ENCODE results near the gene ALB.

Gene ALB

GRCh38 chr4:73406548-73406875, 2.4 kb downstream of the ALB start:
- Histone ChIP-seq H3K9me3 (ENCODE audit: control insufficient read depth in 5 of 5, low read length in 5 of 5) (no peaks in the 10 kb centered on the region), H3K27ac (ENCODE audit: low read depth, low read length) (no peak overlapping the region), H3K36me3 (ENCODE audit: control insufficient read depth in 5 of 5, insufficient read depth in 5 of 5, low read length in 5 of 5) (no peaks in the 10 kb centered on the region), H3K4me1 (ENCODE audit: control insufficient read depth in 5 of 5, insufficient read depth in 5 of 5, low read length in 5 of 5) (no peaks in the 10 kb centered on the region), H3K27me3 (ENCODE audit: control insufficient read depth in 5 of 5, insufficient read depth in 4 of 5, low read length in 5 of 5) (no peaks in the 10 kb centered on the region), H3K4me3 (ENCODE audit: low read depth in 1 of 5, low read length in 5 of 5) (no peak overlapping the region), H3K9ac (ENCODE audit: low read length in 5 of 5) (no peak overlapping the region)

- H3K4me1 ChIP-seq (ENCODE audit: control insufficient read depth in 5 of 5, insufficient read depth in 5 of 5, low read length in 5 of 5) = no peaks in the 10 kb centered on the region
- no peaks in the 10 kb centered on the region for H3K36me3 ChIP-seq (ENCODE audit: control insufficient read depth in 5 of 5, insufficient read depth in 5 of 5, low read length in 5 of 5)
- no peak overlapping the region for H3K27ac ChIP-seq (ENCODE audit: low read depth, low read length)
- H3K27me3 ChIP-seq (ENCODE audit: control insufficient read depth in 5 of 5, insufficient read depth in 4 of 5, low read length in 5 of 5) = no peaks in the 10 kb centered on the region
- no peak overlapping the region for H3K4me3 ChIP-seq (ENCODE audit: low read depth in 1 of 5, low read length in 5 of 5)
- no peaks in the 10 kb centered on the region for H3K9me3 ChIP-seq (ENCODE audit: control insufficient read depth in 5 of 5, low read length in 5 of 5)
- H3K9ac ChIP-seq (ENCODE audit: low read length in 5 of 5) = no peak overlapping the region
Observed at GRCh38 chr4:73407227-73407673, 3.2 kb downstream of the ALB start.

GRCh38 chr4:73408181-73408867, 4.2 kb downstream of the ALB start:
- H3K27ac ChIP-seq (ENCODE audit: low read depth, low read length) = no peak overlapping the region
- no peaks in the 10 kb centered on the region for H3K36me3 ChIP-seq (ENCODE audit: control insufficient read depth in 5 of 5, insufficient read depth in 5 of 5, low read length in 5 of 5)
- no peak overlapping the region for H3K9ac ChIP-seq (ENCODE audit: low read length in 5 of 5)
- no peaks in the 10 kb centered on the region for H3K9me3 ChIP-seq (ENCODE audit: control insufficient read depth in 5 of 5, low read length in 5 of 5)
- no peak overlapping the region for H3K4me3 ChIP-seq (ENCODE audit: low read depth in 1 of 5, low read length in 5 of 5)
- H3K27me3 ChIP-seq (ENCODE audit: control insufficient read depth in 5 of 5, insufficient read depth in 4 of 5, low read length in 5 of 5) = no peaks in the 10 kb centered on the region
- no peaks in the 10 kb centered on the region for H3K4me1 ChIP-seq (ENCODE audit: control insufficient read depth in 5 of 5, insufficient read depth in 5 of 5, low read length in 5 of 5)

- Histone ChIP-seq H3K9ac (ENCODE audit: low read length in 5 of 5) (no peak overlapping the region), H3K4me3 (ENCODE audit: low read depth in 1 of 5, low read length in 5 of 5) (no peak overlapping the region), H3K27me3 (ENCODE audit: control insufficient read depth in 5 of 5, insufficient read depth in 4 of 5, low read length in 5 of 5) (no peaks in the 10 kb centered on the region), H3K36me3 (ENCODE audit: control insufficient read depth in 5 of 5, insufficient read depth in 5 of 5, low read length in 5 of 5) (no peaks in the 10 kb centered on the region), H3K27ac (ENCODE audit: low read depth, low read length) (no peak overlapping the region), H3K4me1 (ENCODE audit: control insufficient read depth in 5 of 5, insufficient read depth in 5 of 5, low read length in 5 of 5) (no peaks in the 10 kb centered on the region), H3K9me3 (ENCODE audit: control insufficient read depth in 5 of 5, low read length in 5 of 5) (no peaks in the 10 kb centered on the region)
Observed at GRCh38 chr4:73409012-73409862, 5.2 kb downstream of the ALB start.

GRCh38 chr4:73409978-73410548, 6.0 kb downstream of the ALB start:
- Histone ChIP-seq H3K9me3 (ENCODE audit: control insufficient read depth in 5 of 5, low read length in 5 of 5) (no peaks in the 10 kb centered on the region), H3K4me3 (ENCODE audit: low read depth in 1 of 5, low read length in 5 of 5) (no peak overlapping the region), H3K36me3 (ENCODE audit: control insufficient read depth in 5 of 5, insufficient read depth in 5 of 5, low read length in 5 of 5) (no peaks in the 10 kb centered on the region)

GRCh38 chr4:73410916-73411730, 7.0 kb downstream of the ALB start:
- H3K27ac ChIP-seq (ENCODE audit: low read depth, low read length) = no peak overlapping the region
- no peak overlapping the region for H3K9ac ChIP-seq (ENCODE audit: low read length in 5 of 5)

More at GRCh38 chr4:73409978-73410548, 6.0 kb downstream of the ALB start:
- Histone ChIP-seq H3K4me1 (ENCODE audit: control insufficient read depth in 5 of 5, insufficient read depth in 5 of 5, low read length in 5 of 5) (no peaks in the 10 kb centered on the region), H3K27ac (ENCODE audit: low read depth, low read length) (no peak overlapping the region), H3K9ac (ENCODE audit: low read length in 5 of 5) (no peak overlapping the region), H3K27me3 (ENCODE audit: control insufficient read depth in 5 of 5, insufficient read depth in 4 of 5, low read length in 5 of 5) (no peaks in the 10 kb centered on the region)

GRCh38 chr4:73411731-73412414, 7.8 kb downstream of the ALB start:
- H3K9me3 ChIP-seq (ENCODE audit: control insufficient read depth in 5 of 5, low read length in 5 of 5) = no peaks in the 10 kb centered on the region
- no peaks in the 10 kb centered on the region for H3K36me3 ChIP-seq (ENCODE audit: control insufficient read depth in 5 of 5, insufficient read depth in 5 of 5, low read length in 5 of 5)
- no peaks in the 10 kb centered on the region for H3K27me3 ChIP-seq (ENCODE audit: control insufficient read depth in 5 of 5, insufficient read depth in 4 of 5, low read length in 5 of 5)
- no peaks in the 10 kb centered on the region for H3K4me1 ChIP-seq (ENCODE audit: control insufficient read depth in 5 of 5, insufficient read depth in 5 of 5, low read length in 5 of 5)
- no peak overlapping the region for H3K9ac ChIP-seq (ENCODE audit: low read length in 5 of 5)
- H3K27ac ChIP-seq (ENCODE audit: low read depth, low read length) = no peak overlapping the region
- H3K4me3 ChIP-seq (ENCODE audit: low read depth in 1 of 5, low read length in 5 of 5) = no peak overlapping the region

More at GRCh38 chr4:73410916-73411730, 7.0 kb downstream of the ALB start:
- Histone ChIP-seq H3K9me3 (ENCODE audit: control insufficient read depth in 5 of 5, low read length in 5 of 5) (no peaks in the 10 kb centered on the region), H3K27me3 (ENCODE audit: control insufficient read depth in 5 of 5, insufficient read depth in 4 of 5, low read length in 5 of 5) (no peaks in the 10 kb centered on the region), H3K4me1 (ENCODE audit: control insufficient read depth in 5 of 5, insufficient read depth in 5 of 5, low read length in 5 of 5) (no peaks in the 10 kb centered on the region), H3K36me3 (ENCODE audit: control insufficient read depth in 5 of 5, insufficient read depth in 5 of 5, low read length in 5 of 5) (no peaks in the 10 kb centered on the region), H3K4me3 (ENCODE audit: low read depth in 1 of 5, low read length in 5 of 5) (no peak overlapping the region)

GRCh38 chr4:73413294-73413755, 9.2 kb downstream of the ALB start:
- Histone ChIP-seq H3K9ac (ENCODE audit: low read length in 5 of 5) (no peak overlapping the region), H3K9me3 (ENCODE audit: control insufficient read depth in 5 of 5, low read length in 5 of 5) (no peaks in the 10 kb centered on the region), H3K36me3 (ENCODE audit: control insufficient read depth in 5 of 5, insufficient read depth in 5 of 5, low read length in 5 of 5) (no peaks in the 10 kb centered on the region), H3K27ac (ENCODE audit: low read depth, low read length) (no peak overlapping the region), H3K27me3 (ENCODE audit: control insufficient read depth in 5 of 5, insufficient read depth in 4 of 5, low read length in 5 of 5) (no peaks in the 10 kb centered on the region), H3K4me1 (ENCODE audit: control insufficient read depth in 5 of 5, insufficient read depth in 5 of 5, low read length in 5 of 5) (no peaks in the 10 kb centered on the region), H3K4me3 (ENCODE audit: low read depth in 1 of 5, low read length in 5 of 5) (no peak overlapping the region)

- Histone ChIP-seq H3K9ac (ENCODE audit: low read length in 5 of 5) (no peak overlapping the region), H3K36me3 (ENCODE audit: control insufficient read depth in 5 of 5, insufficient read depth in 5 of 5, low read length in 5 of 5) (peaks cover 0 to 3% (median 0%) of the 10 kb centered on the region in 5 donors), H3K4me3 (ENCODE audit: low read depth in 1 of 5, low read length in 5 of 5) (no peak overlapping the region), H3K4me1 (ENCODE audit: control insufficient read depth in 5 of 5, insufficient read depth in 5 of 5, low read length in 5 of 5) (no peaks in the 10 kb centered on the region), H3K27me3 (ENCODE audit: control insufficient read depth in 5 of 5, insufficient read depth in 4 of 5, low read length in 5 of 5) (no peaks in the 10 kb centered on the region), H3K27ac (ENCODE audit: low read depth, low read length) (no peak overlapping the region), H3K9me3 (ENCODE audit: control insufficient read depth in 5 of 5, low read length in 5 of 5) (no peaks in the 10 kb centered on the region)
Observed at GRCh38 chr4:73414936-73415271, 10.8 kb downstream of the ALB start.

All from subcutaneous abdominal adipose tissue (tissue), 5 donors.